HFF-Myc (cell line): ENCODE data around the gene SLC22A25.
A peak's percentile ranks its signal among the peaks of the same experiment; 100 is the strongest.

ENCODE experiments used
- DNase-seq: peaks from one replicate; pipeline ENCODE4 v3.0.0-alpha.2; 2011; ENCODE audit warnings: low read depth; ENCODE audit errors: extremely low read depth
- H3K4me3 ChIP-seq: replicated peaks from 2 replicates; pipeline ENCODE4 v1.5.1; 2011; ENCODE audit warnings: low read depth, mild to moderate bottlenecking, control low read depth, low read length
- CTCF ChIP-seq: IDR thresholded peaks from 2 replicates; pipeline ENCODE4 v1.5.1; 2012; ENCODE audit warnings: mild to moderate bottlenecking, low read depth, low read length, control low read depth; ENCODE audit errors: missing control alignments

The SLC22A25 gene

GRCh38 chr11:63229815-63230214 lies 13.6 kb downstream of the SLC22A25 start:
- no peak overlapping the region for H3K4me3 ChIP-seq
- no peak for DNase-seq
- TF ChIP-seq CTCF, result no peak

GRCh38 chr11:63227521-63228107 lies 15.8 kb downstream of the SLC22A25 start:
- no peak for TF ChIP-seq CTCF

GRCh38 chr11:63226488-63227114 lies 16.8 kb downstream of the SLC22A25 start:
- TF ChIP-seq CTCF, result no peak
- no peak overlapping the region for H3K4me3 ChIP-seq
- DNase-seq, result no peak

More at GRCh38 chr11:63227521-63228107, 15.8 kb downstream of the SLC22A25 start:
- H3K4me3 ChIP-seq, result no peak overlapping the region
- DNase-seq, result no peak

GRCh38 chr11:63214093-63214492 lies 29.3 kb downstream of the SLC22A25 start:
- TF ChIP-seq CTCF, result no peak
- no peak overlapping the region for H3K4me3 ChIP-seq
- DNase-seq, result no peak

GRCh38 chr11:63212742-63213141 lies 30.7 kb downstream of the SLC22A25 start:
- peak; percentile 50 for TF ChIP-seq CTCF
- DNase-seq, result peak; percentile 1

GRCh38 chr11:63210111-63210510 lies 33.3 kb downstream of the SLC22A25 start:
- no peak overlapping the region for H3K4me3 ChIP-seq
- TF ChIP-seq CTCF, result no peak
- DNase-seq, result no peak

More at GRCh38 chr11:63212742-63213141, 30.7 kb downstream of the SLC22A25 start:
- no peak overlapping the region for H3K4me3 ChIP-seq
